Erythroblast (primary cell): Measurements from ENCODE around the gene VANGL2.

Experiments used
- DNase-seq, 2 experiments: peaks; one replicate each; lab custom pipeline; 2025; lab: John Stamatoyannopoulos, UW
- GATA1 ChIP-seq: IDR thresholded peaks from 2 replicates; pipeline ENCODE4 v1.6.1; 2011; ENCODE audit warnings: low read depth, mild to moderate bottlenecking, control low read depth, low read length, moderate library complexity
- POLR2A ChIP-seq: IDR thresholded peaks from 2 replicates; pipeline ENCODE4 v1.6.1; 2011; ENCODE audit warnings: mild to moderate bottlenecking, low read length

Gene VANGL2

DNA sequence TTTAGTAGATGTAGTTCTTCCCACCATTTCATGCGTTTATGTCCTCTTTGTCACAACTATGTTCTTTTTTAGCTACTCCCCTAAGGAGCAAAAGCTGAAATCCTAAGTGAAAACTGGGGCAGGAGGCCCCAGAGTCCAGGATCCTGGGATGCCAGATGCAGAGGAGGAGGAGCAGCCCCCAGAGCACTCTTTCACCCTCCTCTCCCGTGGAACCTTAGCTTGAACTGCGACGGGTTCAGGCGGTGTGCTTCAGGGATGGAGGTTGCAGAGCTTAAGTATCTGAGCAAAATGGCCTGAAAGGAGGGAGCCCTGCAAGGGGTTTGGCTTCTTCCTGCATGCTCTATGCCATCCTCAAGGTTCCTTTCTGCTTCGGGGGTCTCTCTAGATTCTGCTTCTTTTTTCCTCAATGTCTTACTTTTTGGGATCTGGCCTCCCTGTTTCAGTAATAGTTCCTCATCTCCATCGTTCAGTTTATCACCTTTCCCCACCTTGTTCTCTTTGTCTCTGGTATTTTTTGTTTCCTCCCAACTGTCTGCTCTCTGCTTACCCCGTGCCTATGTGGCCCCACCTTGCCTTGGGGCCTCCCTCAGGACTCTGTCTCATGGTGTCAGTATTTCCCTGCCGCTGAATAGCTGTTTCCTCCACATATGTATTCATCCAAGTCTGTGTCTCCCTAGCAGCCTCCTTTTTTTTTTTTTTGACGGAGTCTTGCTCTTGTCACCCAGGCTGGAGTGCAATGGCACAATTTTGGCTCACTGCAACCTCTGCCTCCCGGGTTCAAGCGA, 36.2 kb upstream of the VANGL2 start:
- no peak for DNase-seq
- TF ChIP-seq POLR2A: no peak
- TF ChIP-seq GATA1: no peak

GRCh38 chr1:160365325-160365724, 35.0 kb upstream of the VANGL2 start:
- DNase-seq: no peak
- no peak for TF ChIP-seq GATA1
- TF ChIP-seq POLR2A: no peak

DNA sequence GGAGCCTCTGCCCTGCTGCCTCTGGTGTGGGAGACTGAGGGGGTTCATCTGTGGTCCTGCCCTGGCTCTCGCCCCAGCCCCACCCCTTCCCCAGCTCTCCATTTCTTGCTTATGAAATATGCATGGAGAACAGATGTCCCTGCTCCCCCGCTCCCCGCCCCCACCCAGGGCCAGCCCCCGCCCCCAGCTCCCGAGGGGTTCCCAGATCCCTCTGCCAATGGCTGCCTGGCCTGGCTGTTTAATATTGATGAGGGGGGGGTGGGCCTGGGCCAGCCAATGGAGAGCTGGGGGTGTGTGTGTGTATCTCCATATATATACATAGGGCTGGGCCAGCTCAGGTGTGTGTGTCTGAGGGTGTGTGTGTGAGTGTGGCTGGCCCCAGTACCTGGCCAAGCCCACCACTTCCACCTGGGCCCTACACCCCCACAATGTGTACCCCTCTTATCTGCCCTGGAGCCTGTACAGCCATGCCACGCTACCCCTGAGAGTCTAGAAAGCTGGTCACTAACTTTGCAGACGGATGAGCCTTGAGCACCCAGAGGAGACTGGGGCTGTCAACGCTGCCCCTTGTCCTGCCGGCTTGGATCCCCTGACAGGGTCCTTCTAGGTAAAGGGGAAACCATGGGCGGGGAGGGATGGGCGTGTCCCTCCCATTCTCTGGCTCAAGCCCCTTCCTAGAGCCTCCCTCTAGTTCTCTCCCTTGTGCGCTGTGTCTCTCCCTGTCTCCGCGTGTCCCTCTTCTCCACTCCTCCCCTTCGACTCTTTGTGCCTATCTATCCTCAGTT, 33.4 kb upstream of the VANGL2 start, which contains the start of gene NHLH1:
TSS of gene NHLH1 (plus strand) at position 341 of the 785 bp plus-strand sequence. CDS start 3,661 bp downstream, outside the sequence.
- TF ChIP-seq GATA1 (no peak), POLR2A (no peak)
- DNase-seq: no peak

- TF ChIP-seq POLR2A (no peak), GATA1 (no peak)
- DNase-seq: no peak
These were observed 32.9 kb upstream of the VANGL2 start for GRCh38 chr1:160367516-160367900.

GRCh38 chr1:160367934-160368923, 32.1 kb upstream of the VANGL2 start:
- peak; percentile 51 to 71 for DNase-seq
- TF ChIP-seq GATA1 (no peak), POLR2A (no peak)

DNA sequence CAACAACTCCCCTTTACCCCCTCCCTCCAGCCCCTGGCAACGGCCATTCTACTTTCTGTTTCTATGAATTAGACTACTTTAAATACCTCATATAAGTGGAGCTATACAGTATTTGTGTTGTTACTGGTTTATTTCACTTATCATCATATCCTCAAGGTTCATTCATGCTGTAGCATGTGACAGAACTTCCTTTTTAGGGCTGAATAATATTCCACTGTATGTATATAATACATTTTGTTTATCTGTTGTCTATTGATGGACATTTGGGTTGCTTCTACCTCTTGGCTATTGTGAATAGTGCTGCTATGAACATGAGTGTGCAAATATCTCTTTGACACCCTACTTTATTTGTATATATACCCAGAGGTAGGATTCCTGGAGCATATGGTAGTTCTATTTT, 31.3 kb upstream of the VANGL2 start:
- no peak for TF ChIP-seq POLR2A

DNA sequence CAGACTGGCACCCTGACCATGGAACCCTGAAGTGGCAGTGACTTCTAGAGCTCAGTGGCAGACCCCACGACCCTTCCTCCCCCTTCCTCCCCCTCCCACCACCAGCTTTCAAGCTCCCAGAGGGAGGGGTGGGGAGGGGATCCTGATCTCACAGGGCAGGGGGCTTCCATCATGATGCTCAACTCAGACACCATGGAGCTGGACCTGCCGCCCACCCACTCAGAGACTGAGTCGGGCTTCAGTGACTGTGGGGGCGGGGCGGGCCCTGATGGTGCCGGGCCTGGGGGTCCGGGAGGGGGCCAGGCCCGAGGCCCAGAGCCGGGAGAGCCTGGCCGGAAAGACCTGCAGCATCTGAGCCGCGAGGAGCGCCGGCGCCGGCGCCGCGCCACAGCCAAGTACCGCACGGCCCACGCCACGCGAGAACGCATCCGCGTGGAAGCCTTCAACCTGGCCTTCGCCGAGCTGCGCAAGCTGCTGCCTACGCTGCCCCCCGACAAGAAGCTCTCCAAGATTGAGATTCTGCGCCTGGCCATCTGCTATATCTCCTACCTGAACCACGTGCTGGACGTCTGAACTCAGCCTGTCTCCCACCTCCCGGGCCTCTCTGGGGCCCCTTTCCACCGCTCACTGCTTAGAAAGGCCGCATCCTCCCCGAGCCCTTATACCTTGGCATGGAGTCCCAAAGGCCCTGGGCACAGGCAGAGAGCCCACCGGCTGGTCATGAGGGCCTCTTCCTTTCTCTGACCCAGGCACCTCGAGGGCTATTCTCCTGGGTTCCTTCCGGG, 29.6 kb upstream of the VANGL2 start:
- no peak for TF ChIP-seq POLR2A
- TF ChIP-seq GATA1: no peak
- DNase-seq: no peak

More for the DNA sequence above, 31.3 kb upstream of the VANGL2 start:
- DNase-seq: no peak

DNA sequence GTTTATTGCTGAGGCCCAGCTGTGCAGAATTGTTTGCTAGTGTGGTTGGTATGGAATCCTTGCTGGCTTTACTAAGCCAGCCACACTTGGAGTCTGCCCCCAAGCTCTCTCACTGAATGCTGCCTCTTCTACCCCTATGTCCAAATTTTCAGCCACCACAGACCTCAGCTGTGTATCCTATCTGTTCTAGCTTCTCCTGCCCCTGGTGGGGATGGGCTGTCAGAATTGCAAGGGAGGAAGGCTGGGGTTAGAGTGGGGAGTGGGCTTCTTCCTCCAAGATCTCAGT, 29.1 kb upstream of the VANGL2 start:
- DNase-seq: no peak
- TF ChIP-seq POLR2A (no peak), GATA1 (no peak)

GRCh38 chr1:160371756-160372155, 28.6 kb upstream of the VANGL2 start:
- no peak for TF ChIP-seq GATA1
- TF ChIP-seq POLR2A: no peak
- no peak for DNase-seq

DNA sequence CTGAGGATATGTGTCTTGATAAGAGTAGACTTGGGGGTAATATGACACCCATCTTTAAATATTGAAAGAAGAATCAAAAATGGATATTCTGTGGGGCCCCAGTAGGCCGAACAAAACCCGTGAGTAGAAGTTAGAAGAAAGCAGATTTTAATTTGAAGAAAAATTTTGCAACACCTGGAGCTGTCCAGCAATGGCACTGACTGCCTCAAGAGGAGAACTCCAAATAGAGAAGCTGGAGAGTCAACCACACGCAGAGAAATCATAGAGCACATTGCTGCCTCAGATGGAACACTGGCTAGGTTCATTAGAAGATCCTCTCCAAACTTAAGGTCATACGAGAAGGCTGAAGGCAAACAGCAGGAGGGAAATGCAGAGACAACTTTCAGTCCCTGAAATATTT, 26.7 kb upstream of the VANGL2 start:
- DNase-seq: no peak
- TF ChIP-seq GATA1 (no peak), POLR2A (no peak)

DNA sequence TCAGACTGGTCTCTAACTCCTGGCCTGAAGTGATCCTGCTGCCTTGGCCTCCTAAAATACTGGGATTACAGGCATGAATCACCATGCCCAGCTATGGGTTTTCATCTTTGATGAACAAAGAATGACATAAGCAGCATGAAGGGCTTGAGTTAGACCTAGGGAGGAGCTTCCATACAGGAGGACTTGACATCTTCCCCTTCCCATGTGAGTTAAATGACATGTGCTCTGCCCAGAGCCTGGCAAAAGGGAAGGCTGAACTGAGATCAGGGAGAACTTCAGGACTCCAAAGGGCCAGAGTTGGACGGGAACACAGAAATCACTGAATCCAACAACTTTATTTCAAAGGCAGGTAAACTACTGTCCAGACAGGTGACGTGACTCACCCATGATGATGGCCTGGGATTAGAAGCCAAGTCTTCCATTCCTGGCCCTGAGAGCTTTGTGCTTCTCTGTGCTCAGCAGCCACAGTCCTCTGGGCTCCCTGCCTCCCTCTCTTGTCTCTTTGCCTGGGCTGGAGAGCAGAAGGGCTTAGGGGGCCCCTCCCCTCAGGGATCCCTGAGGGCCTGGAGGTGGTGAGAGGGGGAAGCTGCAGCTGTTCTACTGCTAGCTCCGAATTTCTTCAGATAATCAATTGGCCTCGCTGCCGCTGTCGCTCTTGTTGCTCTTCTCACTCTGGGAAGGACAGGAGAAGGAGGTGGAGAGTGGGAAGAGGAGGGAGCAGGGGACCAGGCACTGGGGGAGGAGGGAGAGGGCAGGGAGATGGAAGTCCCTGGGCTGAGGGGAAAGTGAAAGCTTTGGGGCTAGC, 25.9 kb upstream of the VANGL2 start:
- no peak for DNase-seq
- TF ChIP-seq GATA1 (no peak), POLR2A (no peak)
